HG03558 (cell line): ENCODE results near the gene HOXA11.

Experiments used
- ATAC-seq: cut with Tn5 transposase; IDR thresholded peaks from one replicate; pipeline ENCODE4 v1.9.1; 2021; ENCODE audit warnings: moderate number of reproducible peaks; ENCODE audit not compliant: unreplicated experiment; ENCODE audit errors: extremely low read depth

The HOXA11 gene

DNA sequence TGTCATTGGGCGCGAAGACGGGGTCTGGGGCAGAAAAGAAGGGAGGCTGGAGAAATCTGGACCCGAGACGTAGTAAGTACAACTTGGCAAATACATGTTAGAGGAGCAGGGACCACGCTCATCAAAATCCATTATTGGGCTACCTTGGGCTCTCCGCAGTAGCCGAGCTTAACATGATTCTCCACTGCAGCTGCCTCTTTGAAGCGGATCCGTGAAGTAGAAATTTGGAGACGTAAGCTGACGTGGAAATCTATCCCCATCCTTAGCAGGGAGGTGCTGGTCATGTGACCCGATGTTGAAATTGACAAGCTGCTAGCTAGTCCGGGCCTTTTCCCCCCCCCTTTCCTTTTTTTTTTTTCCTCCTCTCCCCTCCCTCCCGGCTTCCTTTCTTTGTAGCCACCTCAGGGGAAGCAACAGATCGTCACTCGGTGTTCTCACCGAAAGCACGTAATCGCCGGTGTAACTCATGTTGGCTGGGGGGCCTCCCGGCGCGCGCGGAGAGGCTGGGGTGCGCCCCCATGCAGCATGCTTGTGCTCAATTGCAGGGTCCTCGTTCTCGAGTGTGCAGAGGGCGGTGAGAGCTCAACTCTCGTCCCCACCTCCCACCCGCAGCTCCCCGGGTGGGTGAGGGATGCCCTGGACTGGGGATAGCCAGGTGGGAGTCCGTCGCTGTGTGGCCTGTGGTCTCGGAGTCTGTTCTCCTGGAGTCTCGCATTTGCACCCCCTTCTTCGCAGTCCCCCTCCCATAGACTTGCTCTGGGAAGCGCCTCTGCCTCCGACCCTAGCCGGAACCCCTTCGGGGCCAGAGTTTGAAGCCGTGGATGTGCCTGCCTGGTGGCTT is at the start of gene HOXA11:
Gene HOXA11, minus strand, starts transcription at position 220 of the 841 bp plus-strand sequence. Its CDS starts 88 bp downstream, at position 132.
- no peak for ATAC-seq

DNA sequence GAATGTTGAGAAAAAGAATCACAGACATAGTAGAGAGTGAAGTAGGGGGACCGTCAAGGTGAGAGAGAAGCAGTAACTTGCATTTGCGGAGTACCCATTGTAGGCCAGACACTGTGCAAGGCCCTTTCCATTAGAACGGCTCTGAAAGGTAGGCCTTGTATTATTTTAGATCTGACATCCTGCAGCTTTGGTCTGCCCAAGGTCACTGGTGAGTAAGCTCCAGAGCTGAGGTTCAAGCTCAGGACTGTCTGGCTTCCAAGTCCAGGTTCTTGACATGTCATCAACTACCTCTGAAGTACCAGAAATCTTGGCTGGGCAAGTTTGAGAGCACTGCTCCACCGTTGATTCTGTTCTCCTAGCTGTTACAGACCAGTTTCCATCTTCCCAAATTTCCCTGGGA is 44.4 kb upstream of the HOXA11 start:
- no peak for ATAC-seq

DNA sequence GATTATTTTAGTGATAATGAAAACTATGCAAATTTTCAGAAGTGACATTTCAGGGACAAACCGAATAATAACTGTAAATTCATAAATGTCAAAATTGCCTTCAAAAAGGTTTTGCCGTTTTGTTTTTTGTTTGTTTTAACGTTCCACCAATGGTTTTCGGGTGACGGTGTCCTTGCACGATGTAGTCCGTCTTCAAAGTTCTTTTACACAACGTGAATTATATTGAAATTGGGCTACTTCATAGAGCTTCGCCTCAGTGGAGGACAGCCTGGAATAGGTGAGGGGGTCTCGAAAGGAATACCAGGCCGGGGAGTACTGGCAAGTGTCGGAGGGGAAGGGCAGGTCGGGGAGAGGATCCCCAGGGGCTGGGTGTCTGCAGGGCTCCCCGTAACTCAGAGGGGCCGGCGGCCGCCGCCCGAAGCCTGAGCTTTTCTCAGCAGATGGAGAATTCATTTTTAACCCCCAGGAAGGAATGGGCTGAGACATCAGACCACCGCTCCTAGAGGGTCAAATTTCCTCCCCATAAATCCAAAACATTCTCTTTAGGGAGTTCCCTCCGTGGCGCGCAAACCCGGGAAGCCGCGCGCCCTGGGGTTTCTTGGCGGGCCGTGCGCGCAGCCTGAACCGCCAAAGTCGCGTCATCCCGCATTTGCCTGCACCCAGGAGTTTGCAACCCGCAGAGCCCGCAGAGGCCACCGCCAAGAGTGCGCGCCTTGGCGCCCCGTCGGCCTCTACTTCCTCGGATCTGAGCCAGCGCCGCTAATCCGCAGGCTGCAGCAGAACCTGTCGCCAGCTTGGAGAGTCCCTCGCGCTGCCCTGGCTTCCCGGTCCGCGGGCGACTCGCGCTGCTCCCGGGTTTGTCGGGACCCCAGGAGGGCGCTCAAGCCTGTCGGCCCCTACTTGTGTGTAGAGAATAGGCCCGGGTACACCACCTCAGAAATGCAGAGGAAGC is 40.2 kb upstream of the HOXA11 start:
- no peak for ATAC-seq

- ATAC-seq: no peak
Measured at GRCh38 chr7:27223941-27224575, 39.0 kb upstream of the HOXA11 start.

GRCh38 chr7:27221201-27221797 is 36.3 kb upstream of the HOXA11 start:
- no peak for ATAC-seq

GRCh38 chr7:27220440-27220955 is 35.5 kb upstream of the HOXA11 start:
- ATAC-seq: no peak

- no peak for ATAC-seq
Measured at GRCh38 chr7:27219821-27220220, 34.8 kb upstream of the HOXA11 start.

DNA sequence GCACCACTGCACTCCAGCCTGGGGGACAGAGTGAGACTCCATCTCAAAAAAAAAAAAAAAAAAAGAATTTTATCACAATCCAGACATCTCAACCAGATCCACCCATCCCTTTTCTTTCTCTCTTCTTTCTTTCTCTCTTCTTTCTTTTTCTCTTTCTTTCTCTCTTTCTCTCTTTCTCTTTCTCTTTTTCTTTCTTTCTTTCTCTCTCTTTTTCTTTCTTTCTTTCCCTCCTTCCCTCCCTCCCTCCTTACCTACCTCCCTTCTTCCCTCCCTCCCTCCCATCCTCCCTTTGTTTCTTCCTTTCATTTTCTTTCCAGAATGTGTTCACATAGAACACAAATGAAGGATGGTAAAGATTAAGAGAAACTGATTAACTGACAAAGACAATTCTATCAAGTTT is 32.9 kb upstream of the HOXA11 start:
- no peak for ATAC-seq

DNA sequence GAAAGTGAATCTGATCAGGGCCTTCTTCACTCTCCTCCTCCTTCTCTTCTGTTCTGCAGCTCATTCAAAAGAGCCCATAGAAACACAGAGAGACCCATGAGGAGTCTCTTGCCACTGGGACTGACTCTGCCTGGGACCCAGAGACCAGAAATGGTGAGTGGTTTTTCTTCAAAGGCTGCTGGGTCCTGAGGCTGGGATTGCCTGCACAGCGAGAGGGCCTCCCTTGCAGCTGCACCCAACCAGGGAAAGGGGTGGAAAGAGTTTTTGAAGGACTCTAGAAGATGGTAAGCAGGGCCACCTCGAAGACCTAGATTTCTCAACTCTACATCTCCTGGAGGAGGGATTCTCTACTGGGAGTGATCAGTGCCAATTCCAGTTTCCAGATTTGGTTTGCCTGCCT is 30.3 kb upstream of the HOXA11 start:
- ATAC-seq: no peak

DNA sequence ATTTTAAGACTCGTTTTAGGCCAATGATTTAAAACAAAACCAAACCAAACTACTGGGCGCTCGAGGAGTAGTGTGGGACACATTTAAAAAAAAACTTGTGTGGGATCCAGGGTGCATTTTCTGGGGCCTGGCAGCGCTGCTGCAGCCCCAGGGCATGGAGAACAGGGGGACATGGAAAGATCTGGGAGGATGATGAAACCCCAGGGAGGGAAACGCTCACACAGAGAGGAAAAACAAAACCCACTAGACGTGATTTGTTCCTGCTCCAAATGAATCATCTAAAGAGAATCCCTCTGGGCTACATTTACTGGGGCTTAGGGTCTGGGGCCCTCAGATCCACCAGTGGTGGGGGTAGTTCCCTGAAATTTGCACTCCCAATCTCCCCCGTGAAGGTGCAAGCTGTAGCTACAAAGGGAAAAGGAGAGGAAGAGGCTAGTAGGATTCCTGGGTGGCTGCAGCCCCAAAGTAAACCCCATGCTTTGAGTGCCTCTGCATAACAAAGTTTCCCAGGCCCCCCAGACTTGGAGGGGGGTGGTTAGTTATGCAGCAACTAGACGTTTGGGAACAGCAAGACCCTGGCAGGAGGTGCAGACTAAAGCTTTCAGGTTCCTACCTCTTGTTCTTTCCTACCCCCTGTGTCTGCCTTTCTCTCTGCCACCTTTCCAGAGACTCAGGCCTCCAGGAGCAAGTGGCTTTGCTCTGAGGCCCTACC is 29.4 kb upstream of the HOXA11 start:
- no peak for ATAC-seq

- no peak for ATAC-seq
Measured at GRCh38 chr7:27213433-27214238, 28.6 kb upstream of the HOXA11 start.

DNA sequence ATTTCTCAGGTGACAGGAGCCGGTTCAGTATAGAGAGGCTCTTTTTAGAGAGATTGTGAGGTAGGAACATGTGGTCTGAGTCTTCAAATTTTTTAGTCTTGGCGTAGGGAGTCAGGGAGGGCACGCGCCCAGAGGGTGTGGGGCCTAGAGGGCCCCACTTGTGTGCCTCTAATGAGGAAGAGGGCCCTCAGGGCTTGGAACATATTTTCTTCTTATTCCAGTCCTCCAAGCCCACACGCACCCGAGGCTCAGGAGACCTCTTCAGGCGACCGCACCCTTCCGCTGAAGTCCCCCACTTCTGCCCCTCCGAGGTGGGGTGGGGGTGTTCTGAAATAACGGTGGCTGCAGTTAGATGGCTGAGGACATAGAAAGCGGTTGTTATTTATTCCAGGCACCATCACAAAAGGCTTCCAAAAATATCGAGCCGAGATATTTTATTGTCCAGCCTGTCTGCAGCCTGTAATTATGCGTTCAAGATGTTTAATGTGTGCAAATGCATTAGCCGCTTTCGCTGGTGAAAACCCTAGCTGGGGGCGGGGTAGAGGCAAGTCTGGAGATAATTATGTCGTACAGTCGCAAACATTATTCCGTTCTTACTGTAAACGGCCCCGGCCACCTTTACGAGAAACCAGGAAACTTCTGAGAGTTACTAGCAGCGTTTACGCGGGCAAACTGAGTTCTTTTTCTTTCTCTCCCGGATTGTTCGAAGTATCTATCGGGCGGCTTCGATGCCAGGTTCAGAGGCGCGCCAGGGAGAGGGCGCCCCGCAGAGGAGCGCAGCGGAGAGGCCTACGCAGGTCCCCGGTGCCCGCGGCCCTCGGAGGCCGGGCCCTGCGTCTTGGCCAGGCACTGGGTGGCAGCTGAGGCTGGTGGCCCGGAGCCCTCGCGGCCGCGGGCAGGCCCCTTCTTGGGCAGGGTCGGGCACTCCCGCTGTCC is 27.7 kb upstream of the HOXA11 start:
- no peak for ATAC-seq

- ATAC-seq: no peak
Measured at GRCh38 chr7:27211764-27212204, 26.8 kb upstream of the HOXA11 start.

- no peak for ATAC-seq
Measured at GRCh38 chr7:27211084-27211446, 26.0 kb upstream of the HOXA11 start.

- no peak for ATAC-seq
Measured at GRCh38 chr7:27210441-27211083, 25.5 kb upstream of the HOXA11 start.

DNA sequence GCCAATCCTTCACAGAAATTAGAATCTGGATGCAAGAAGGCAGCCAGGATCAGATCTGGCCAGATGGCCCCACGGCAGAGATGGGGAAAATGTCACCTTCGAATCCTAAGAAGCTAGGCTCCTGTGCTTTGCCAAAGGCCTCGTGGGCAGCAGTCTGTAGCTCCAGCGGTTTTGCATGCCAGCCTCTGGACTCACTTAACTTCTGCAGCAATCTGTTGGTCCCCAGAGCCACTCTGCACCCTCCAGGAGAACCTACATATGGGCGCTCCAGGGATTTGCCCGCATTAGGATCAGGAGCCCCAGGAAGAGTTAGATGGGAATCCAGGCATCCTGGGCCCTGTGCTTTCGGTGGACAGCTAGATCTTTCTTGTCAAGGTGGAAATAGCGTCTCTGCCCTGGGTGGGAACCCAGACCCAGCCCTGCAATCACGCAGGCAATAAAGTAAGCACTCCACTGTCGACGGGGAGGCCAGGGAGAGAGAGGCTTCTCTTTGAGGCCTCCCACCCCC is 25.0 kb upstream of the HOXA11 start:
- no peak for ATAC-seq

DNA sequence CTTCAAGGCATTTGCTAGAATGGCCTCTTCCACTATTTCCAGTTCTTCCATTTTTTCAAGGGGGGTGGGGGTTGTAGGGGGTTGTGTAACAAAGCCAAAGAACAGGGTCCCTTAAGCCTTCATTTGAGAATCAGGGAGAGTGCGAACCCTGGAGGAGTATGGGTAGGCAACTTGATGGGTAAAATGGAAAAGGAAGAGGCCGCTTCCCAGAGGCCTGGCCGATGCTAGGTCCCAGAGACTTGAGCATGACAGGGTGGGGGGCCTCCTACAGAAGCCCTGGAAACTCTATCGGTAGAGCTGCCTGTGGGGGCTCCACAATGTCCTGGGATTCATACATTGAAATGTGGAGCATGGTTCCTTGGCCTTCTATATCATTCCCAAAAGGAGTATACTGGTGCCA is 24.0 kb upstream of the HOXA11 start:
- no peak for ATAC-seq
